Neural cell (in vitro differentiated cells): ENCODE data around the gene ATG7. TPM values are rescaled to one million over a fixed set of nuclear protein-coding genes. Genes with fewer than 3 reads are reported as not detected.
A peak's percentile ranks its signal among the peaks of the same experiment; 100 is the strongest.

ENCODE experiments used
- H2AFZ ChIP-seq: fragments of 200-600, 300-800 bp; sonication (generic), shearing (Covaris generic); 2 replicates; pipeline ENCODE4 v1.6.0; 2014; ENCODE audit warnings: low read depth, mild to moderate bottlenecking, antibody characterized with exemption, low read length, moderate library complexity
- H3F3A ChIP-seq: fragments of 200-600 bp; shearing (Covaris generic); 2 replicates; pipeline ENCODE4 v1.6.1; 2016; ENCODE audit warnings: mild to moderate bottlenecking, moderate library complexity, mixed read lengths, antibody characterized with exemption, low read length; ENCODE audit not compliant: insufficient read depth, poor library complexity, severe bottlenecking
- H3K27ac ChIP-seq: fragments of 200-600, 300-800 bp; sonication (generic), shearing (Covaris generic); 2 replicates; pipeline ENCODE4 v1.5.1; 2014; ENCODE audit warnings: mild to moderate bottlenecking, low read length, moderate library complexity
- H3K27me3 ChIP-seq: fragments of 300-800, 200-600 bp; sonication (generic), shearing (Covaris generic); 2 replicates; pipeline ENCODE4 v1.6.0; 2014; ENCODE audit warnings: mild to moderate bottlenecking, low read depth, low read length, moderate library complexity; ENCODE audit not compliant: insufficient read depth
- H3K36me3 ChIP-seq: fragments of 300-800, 200-600 bp; sonication (generic), shearing (Covaris generic); 2 replicates; pipeline ENCODE4 v1.5.1; 2014; ENCODE audit warnings: mild to moderate bottlenecking, antibody characterized with exemption, low read length, moderate library complexity; ENCODE audit not compliant: insufficient read depth
- H3K4me2 ChIP-seq: fragments of 300-800, 200-600 bp; sonication (generic), shearing (Covaris generic); 2 replicates; pipeline ENCODE4 v1.6.0; 2014; ENCODE audit warnings: mild to moderate bottlenecking, low read length
- H3K4me3 ChIP-seq: fragments of 300-800, 200-600 bp; sonication (generic), shearing (Covaris generic); 2 replicates; pipeline ENCODE4 v1.5.1; 2014; ENCODE audit warnings: mild to moderate bottlenecking, low read length, moderate library complexity
- H3K79me2 ChIP-seq: fragments of 200-600 bp; shearing (Covaris generic); replicated peaks from 2 replicates; pipeline ENCODE4 v1.6.0; 2014; ENCODE audit warnings: mild to moderate bottlenecking, low read length, moderate library complexity; ENCODE audit not compliant: insufficient read depth
- H3K9ac ChIP-seq: fragments of 300-800, 200-600 bp; sonication (generic), shearing (Covaris generic); 2 replicates; pipeline ENCODE4 v1.6.1; 2016; ENCODE audit warnings: mild to moderate bottlenecking, low read length, mixed read lengths
- H3K9me2 ChIP-seq: fragments of 200-600 bp; shearing (Covaris generic); 2 replicates; pipeline ENCODE4 v1.6.1; 2016; ENCODE audit warnings: mild to moderate bottlenecking, low read length, mixed read lengths; ENCODE audit not compliant: insufficient read depth
- H3K9me3 ChIP-seq: fragments of 200-600, 300-800 bp; sonication (generic), shearing (Covaris generic); 2 replicates; pipeline ENCODE4 v1.6.1; 2016; ENCODE audit warnings: mild to moderate bottlenecking, mixed run types, low read length, moderate library complexity, mixed read lengths
- H4K20me1 ChIP-seq: fragments of 200-600 bp; shearing (Covaris generic); 2 replicates; pipeline ENCODE4 v1.6.1; 2016; ENCODE audit warnings: mild to moderate bottlenecking, mixed run types; ENCODE audit not compliant: insufficient read depth
- CTCF ChIP-seq: fragments of 450-650 bp; IDR thresholded peaks from 2 replicates; pipeline ENCODE4 v1.5.1; 2014; ENCODE audit warnings: antibody characterized with exemption, mild to moderate bottlenecking, moderate library complexity; ENCODE audit not compliant: poor library complexity, severe bottlenecking
- EP300 ChIP-seq: fragments of 450-650 bp; conservative IDR thresholded peaks from 2 replicates; pipeline ENCODE4 v1.6.1; 2014; ENCODE audit warnings: antibody characterized with exemption, mild to moderate bottlenecking, moderate library complexity; ENCODE audit not compliant: poor library complexity, severe bottlenecking
- EZH2 ChIP-seq: fragments of 200-600, 300-800 bp; shearing (Covaris generic), sonication (generic); IDR thresholded peaks from 2 replicates; pipeline ENCODE4 v1.6.1; 2014; ENCODE audit warnings: antibody characterized with exemption, low read length, borderline replicate concordance, mild to moderate bottlenecking; ENCODE audit not compliant: insufficient read depth, poor library complexity, severe bottlenecking
- MXI1 ChIP-seq: fragments of 450-650 bp; conservative IDR thresholded peaks from 2 replicates; pipeline ENCODE4 v1.6.1; 2014; ENCODE audit warnings: antibody characterized with exemption, mild to moderate bottlenecking; ENCODE audit not compliant: poor library complexity, severe bottlenecking
- POLR2AphosphoS5 ChIP-seq: IDR thresholded peaks from 2 replicates; pipeline ENCODE4 v1.6.1; 2012
- RAD21 ChIP-seq: fragments of 450-650 bp; conservative IDR thresholded peaks from 2 replicates; pipeline ENCODE4 v1.6.1; 2014; ENCODE audit warnings: antibody characterized with exemption, mild to moderate bottlenecking, moderate library complexity
- REST ChIP-seq: IDR thresholded peaks from 2 replicates; pipeline ENCODE4 v1.6.1; 2012; ENCODE audit warnings: borderline replicate concordance
- SMC3 ChIP-seq: fragments of 450-650 bp; conservative IDR thresholded peaks from 2 replicates; pipeline ENCODE4 v1.6.1; 2014; ENCODE audit warnings: antibody characterized with exemption, mild to moderate bottlenecking, moderate library complexity; ENCODE audit not compliant: poor library complexity
- TAF1 ChIP-seq: IDR thresholded peaks from 2 replicates; pipeline ENCODE4 v1.6.1; 2012; ENCODE audit warnings: low read depth
- polyA plus RNA-seq: library from polyadenylated mRNA; depleted of rRNA; stranded (reverse); fragments of >200 nt; gene quantifications from 2 replicates; pipeline ENCODE4 v1.2.3, GENCODE V29; 2014

The ATG7 gene
- polyA plus RNA-seq, 1 donor from 2014 or later: 28.8 TPM

GRCh38 chr3:11379238-11379823, 107.1 kb downstream of the ATG7 start:
- Histone ChIP-seq H4K20me1 (no peaks in the 10 kb centered on the region), H3F3A (no peaks in the 10 kb centered on the region), H3K4me3 (no peak overlapping the region), H3K36me3 (no peaks in the 10 kb centered on the region), H3K9me3 (no peaks in the 10 kb centered on the region), H3K4me2 (no peak overlapping the region), H3K79me2 (no peaks in the 10 kb centered on the region), H2AFZ (no peak overlapping the region), H3K27ac (no peak overlapping the region), H3K9me2 (no peaks in the 10 kb centered on the region), H3K27me3 (no peaks in the 10 kb centered on the region), H3K9ac (no peak overlapping the region)
- TF ChIP-seq TAF1 (no peak), CTCF (peak; percentile 88), POLR2AphosphoS5 (no peak), EP300 (no peak), RAD21 (peak; percentile 93), SMC3 (peak; percentile 98), REST (no peak), MXI1 (no peak)

GRCh38 chr3:11379824-11380701, 107.9 kb downstream of the ATG7 start:
- Histone ChIP-seq H3K79me2 (no peaks in the 10 kb centered on the region), H3K9me2 (no peaks in the 10 kb centered on the region), H3K36me3 (no peaks in the 10 kb centered on the region), H3K9me3 (no peaks in the 10 kb centered on the region), H3K4me2 (no peak overlapping the region), H3K9ac (no peak overlapping the region), H3K27me3 (no peaks in the 10 kb centered on the region), H4K20me1 (no peaks in the 10 kb centered on the region), H2AFZ (no peak overlapping the region), H3K27ac (no peak overlapping the region), H3K4me3 (no peak overlapping the region), H3F3A (no peaks in the 10 kb centered on the region)
- TF ChIP-seq REST: no peak
- TF ChIP-seq EZH2: no peak
- TF ChIP-seq POLR2AphosphoS5: no peak
- no peak for TF ChIP-seq EP300
- no peak for TF ChIP-seq MXI1
- TF ChIP-seq SMC3: no peak
- no peak for TF ChIP-seq CTCF
- TF ChIP-seq TAF1: no peak
- TF ChIP-seq RAD21: no peak
